Stimulated activated CD4-positive, alpha-beta T cell treated with anti-CD3 and anti-CD28 coated beads, Interleukin-1b, Interleukin-23, amount 100 ng/mL, for 48 hours (primary cell): ENCODE data around the gene RTTN.

Source experiments
- DNase-seq: peaks from one replicate; pipeline ENCODE4 v3.0.0-alpha.2; 2020

Gene RTTN

DNA sequence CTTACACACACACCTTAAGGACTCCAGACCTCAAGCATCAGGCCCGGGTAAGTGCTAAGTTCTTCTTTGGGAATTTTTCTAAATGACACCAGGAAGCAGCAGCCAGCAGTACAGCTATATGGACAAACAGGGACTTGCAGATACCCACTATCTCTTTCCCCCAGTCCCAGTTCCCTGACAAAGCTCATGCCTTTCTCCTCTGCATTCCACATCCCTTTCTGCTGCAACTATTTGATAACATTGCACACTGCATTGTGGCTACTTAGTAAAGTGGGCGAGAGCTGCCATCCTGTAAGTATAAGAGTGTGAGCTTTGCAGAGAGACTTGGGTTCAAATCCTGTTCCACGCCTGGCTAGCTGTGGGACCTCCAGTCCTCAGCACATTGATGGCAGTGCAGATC lies 243.8 kb downstream of the RTTN start:
- no peak for DNase-seq

DNA sequence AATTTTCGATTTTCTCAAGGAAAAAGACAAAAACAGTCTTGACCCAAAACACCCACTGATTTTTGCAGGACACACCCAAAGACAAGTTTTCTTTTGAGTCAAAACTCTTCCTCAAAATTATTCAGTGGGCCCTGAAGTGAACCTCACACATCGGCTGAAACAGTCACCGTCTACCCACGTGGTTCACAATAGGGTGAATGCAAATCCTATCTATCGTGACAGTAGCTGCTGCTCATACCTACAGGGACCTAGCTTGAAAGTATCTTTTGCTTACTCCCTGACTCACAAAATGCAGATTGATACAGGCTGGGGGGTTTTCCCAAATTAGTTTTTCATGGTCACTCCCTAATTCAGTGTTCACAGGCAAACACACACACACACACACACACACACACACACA lies 247.1 kb downstream of the RTTN start:
- DNase-seq, result peak; percentile 65

DNA sequence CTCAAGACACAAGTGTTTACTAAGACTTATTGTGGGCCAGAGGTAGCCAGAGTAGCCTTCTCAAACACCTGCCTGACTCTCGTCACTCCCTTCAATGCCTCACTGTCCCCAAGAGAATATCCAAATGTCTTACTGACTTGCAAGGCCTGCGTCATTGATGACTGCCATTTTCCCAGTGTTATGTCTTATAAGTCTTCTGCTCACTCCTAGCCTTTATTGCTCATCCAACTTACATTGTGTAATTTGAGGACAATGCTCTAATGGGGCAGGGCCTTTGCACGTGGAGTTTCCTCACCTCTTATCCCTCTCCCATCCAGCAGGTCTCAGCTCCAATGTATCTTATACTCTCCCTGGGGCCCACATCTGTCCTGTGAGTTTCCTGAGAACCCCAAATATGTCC lies 247.7 kb downstream of the RTTN start:
- no peak for DNase-seq

DNA sequence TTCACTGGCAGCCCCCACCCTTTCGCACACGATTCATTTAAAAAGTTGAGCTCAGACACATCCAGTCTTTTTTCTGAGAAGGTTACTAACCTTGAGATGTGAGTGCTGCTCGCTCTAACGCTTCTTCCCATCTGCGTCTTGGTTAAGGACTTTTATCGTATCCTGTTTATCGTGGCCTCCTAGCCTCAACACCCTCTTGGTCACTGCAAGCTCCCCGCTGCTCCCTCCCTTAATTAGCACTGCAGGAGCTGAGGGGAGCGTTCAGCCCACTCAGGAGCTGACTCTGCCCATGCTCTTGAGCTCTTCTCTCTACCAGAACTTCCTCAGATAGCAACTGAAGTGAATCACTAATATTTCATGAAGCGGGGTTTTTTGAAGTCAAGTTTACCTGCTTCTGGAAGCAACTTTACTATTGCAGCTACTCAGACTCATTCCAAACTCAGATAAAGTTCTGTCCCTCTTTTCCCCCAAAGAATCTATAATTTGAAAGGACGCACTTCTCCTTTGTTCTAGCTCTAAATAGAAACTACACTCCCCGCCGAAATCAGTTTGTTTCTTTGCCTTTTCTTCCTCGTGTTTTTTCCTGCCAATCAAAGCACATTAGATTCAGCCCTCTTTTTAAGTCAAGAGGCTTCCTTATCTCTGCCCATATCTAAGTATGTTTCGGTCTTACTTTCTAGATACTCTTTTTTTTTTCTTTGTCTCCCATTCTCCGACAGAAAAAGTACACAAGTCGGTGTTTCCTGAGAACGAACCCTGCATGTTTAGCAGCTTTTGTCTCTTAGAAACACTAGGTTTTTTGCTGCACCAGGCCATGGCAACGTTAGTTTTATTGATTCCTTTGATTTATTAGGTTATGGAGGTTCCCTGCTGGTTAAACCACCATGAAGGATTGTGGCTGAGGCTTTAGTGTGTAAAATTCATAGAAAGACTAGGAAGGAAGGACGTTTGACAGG lies 248.5 kb downstream of the RTTN start:
- DNase-seq, result no peak

DNA sequence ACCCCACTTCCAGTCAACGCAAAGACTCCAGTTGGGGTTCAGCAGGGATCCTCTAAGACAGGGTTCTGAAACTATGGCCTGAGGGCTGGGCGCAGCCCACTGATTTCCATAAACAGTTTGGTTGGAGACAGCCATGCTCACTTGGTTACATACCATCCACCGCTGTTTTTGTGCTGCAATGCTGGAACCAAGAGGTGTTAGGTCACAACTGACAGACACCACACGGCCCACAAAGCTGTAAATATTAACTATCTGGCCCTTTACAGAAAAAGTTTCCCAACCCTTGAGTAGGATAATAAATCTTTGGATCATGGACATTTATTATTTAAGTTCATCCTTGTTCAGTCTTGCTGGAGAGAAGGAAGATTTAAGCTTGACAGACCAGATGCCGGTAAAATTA lies 249.4 kb downstream of the RTTN start:
- DNase-seq, result no peak

DNA sequence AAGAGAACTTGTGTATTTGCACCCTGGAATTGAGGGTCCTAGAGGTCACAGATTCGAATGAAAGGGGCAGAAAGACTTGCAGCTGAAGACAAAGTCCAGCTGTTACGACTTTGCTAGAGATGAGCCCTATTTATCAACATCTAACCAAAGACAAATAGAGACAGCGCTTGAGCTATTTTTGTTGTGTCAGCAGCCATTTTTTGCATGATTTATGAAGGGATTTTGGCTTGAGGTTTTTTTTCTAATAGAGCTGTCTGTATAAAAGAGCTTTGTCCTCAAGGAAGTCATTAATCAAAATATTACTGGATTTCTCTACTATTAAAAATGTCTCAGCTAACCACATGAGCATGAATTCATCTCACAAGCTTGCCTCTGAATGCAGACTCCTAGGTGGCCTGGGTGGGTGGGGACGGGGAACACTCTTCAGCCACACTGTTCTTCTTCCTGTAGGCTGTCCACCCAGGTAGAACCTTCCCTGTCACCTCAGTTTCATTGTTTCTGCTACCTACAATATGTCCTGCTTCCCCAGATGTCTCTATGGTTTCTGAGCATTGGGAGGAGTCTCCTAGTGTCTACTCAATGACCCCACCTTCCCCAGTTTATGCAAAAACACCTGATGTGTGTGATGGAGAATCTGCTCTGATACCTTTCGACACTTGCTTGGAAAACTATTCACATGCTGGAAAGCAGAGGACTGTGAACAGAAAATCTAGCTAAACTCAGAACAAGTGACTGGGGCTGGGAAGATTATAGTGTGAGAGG lies 250.6 kb downstream of the RTTN start:
- DNase-seq, result no peak

DNA sequence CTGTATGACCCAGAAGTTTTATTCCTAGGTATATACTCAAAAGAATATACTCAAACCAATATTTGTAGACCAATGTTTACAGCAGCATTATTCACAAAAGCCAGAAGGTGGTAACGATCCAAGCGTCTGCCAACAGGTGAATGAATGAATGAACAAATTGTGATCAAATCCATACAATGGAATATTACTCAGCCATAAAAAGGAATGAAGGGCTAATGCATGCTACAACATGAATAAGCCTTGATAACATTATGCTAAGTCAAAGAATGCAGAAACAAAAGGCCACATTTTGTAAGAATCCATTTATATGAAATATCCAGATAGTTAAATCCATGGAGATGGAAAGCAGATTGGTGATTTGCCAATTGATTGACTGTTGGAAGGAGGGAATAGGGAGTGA lies 252.3 kb downstream of the RTTN start:
- DNase-seq, result no peak
